BLaER1 (cell line): Measurements from ENCODE around the gene RPP40.

Experiments
- H3K27ac ChIP-seq: shearing (Covaris generic); formaldehyde crosslinking; 2 replicates; pipeline ENCODE4 v1.8.1; 2022
- H3K27me3 ChIP-seq: shearing (Covaris generic); formaldehyde crosslinking; 2 replicates; pipeline ENCODE4 v1.8.1; 2022
- H3K36me3 ChIP-seq: shearing (Covaris generic); formaldehyde crosslinking; 2 replicates; pipeline ENCODE4 v1.8.1; 2022
- H3K4me1 ChIP-seq: shearing (Covaris generic); formaldehyde crosslinking; 2 replicates; pipeline ENCODE4 v1.8.1; 2022
- H3K4me2 ChIP-seq: shearing (Covaris generic); formaldehyde crosslinking; 2 replicates; pipeline ENCODE4 v1.8.1; 2022
- H3K4me3 ChIP-seq: shearing (Covaris generic); formaldehyde crosslinking; 2 replicates; pipeline ENCODE4 v1.8.1; 2022
- H3K9ac ChIP-seq: shearing (Covaris generic); formaldehyde crosslinking; 2 replicates; pipeline ENCODE4 v1.8.1; 2022
- H3K9me3 ChIP-seq: shearing (Covaris generic); formaldehyde crosslinking; 2 replicates; pipeline ENCODE4 v1.8.1; 2022
- H4K20me1 ChIP-seq: shearing (Covaris generic); formaldehyde crosslinking; 2 replicates; pipeline ENCODE4 v1.8.1; 2022
- Cebpa-rat ChIP-seq: shearing (Covaris generic); IDR thresholded peaks from 2 replicates; pipeline ENCODE4 v1.8.1; 2022

RPP40 gene

GRCh38 chr6:5003604-5004372, at the start of gene RPP40:
RPP40 (minus strand) TSS chr6:5004037; CDS start chr6:5004002, 35 bp downstream.
- Histone ChIP-seq H3K4me1 (peaks cover 19% of the 10 kb centered on the region), H3K4me2 (peak within 1 kb of the TSS; percentile 93), H3K36me3 (peaks cover 29% of the 10 kb centered on the region), H3K27me3 (no peaks in the 10 kb centered on the region), H3K4me3 (peak within 1 kb of the TSS; percentile 71), H3K27ac (peak within 1 kb of the TSS; percentile 88), H3K9me3 (no peaks in the 10 kb centered on the region), H4K20me1 (no peaks in the 10 kb centered on the region), H3K9ac (peak within 1 kb of the TSS; percentile 86)
- no peak for TF ChIP-seq Cebpa-rat

- Histone ChIP-seq H3K27me3 (no peaks in the 10 kb centered on the region), H3K4me3 (no peak overlapping the region), H3K4me2 (peak overlapping the region; percentile 63), H3K36me3 (peaks cover 7% of the 10 kb centered on the region; the same call in 1 of the 2 replicates), H4K20me1 (no peaks in the 10 kb centered on the region), H3K27ac (peak overlapping the region; percentile 39; the same call in 1 of the 2 replicates), H3K9me3 (peaks cover 56% of the 10 kb centered on the region), H3K4me1 (peaks cover 58% of the 10 kb centered on the region), H3K9ac (no peak overlapping the region)
- TF ChIP-seq Cebpa-rat, result no peak
These were observed 49.2 kb upstream of the RPP40 start for GRCh38 chr6:5053038-5053437.

- H3K9me3 ChIP-seq, result peaks cover 66% of the 10 kb centered on the region
- H3K27ac ChIP-seq, result no peak overlapping the region
- peaks cover 7% of the 10 kb centered on the region; the same call in 1 of the 2 replicates for H3K36me3 ChIP-seq
- no peak overlapping the region; the same call in 1 of the 2 replicates for H3K4me2 ChIP-seq
- no peak for TF ChIP-seq Cebpa-rat
- H3K9ac ChIP-seq, result no peak overlapping the region
- H3K4me3 ChIP-seq, result no peak overlapping the region; the same call in 1 of the 2 replicates
- no peaks in the 10 kb centered on the region for H4K20me1 ChIP-seq
- no peaks in the 10 kb centered on the region for H3K27me3 ChIP-seq
- H3K4me1 ChIP-seq, result peaks cover 47% of the 10 kb centered on the region
These were observed 47.6 kb upstream of the RPP40 start for GRCh38 chr6:5051394-5051793.

GRCh38 chr6:5050009-5050408, 46.2 kb upstream of the RPP40 start:
- H3K27me3 ChIP-seq, result no peaks in the 10 kb centered on the region
- H3K4me3 ChIP-seq, result no peak overlapping the region
- H3K36me3 ChIP-seq, result peaks cover 7% of the 10 kb centered on the region; the same call in 1 of the 2 replicates
- peak overlapping the region; percentile 8; the same call in 1 of the 2 replicates for H3K9ac ChIP-seq
- peaks cover 47% of the 10 kb centered on the region for H3K4me1 ChIP-seq
- peaks cover 61% of the 10 kb centered on the region for H3K9me3 ChIP-seq
- peak overlapping the region; percentile 49 for H3K4me2 ChIP-seq
- no peaks in the 10 kb centered on the region for H4K20me1 ChIP-seq
- H3K27ac ChIP-seq, result peak overlapping the region; percentile 52
- peak; percentile 75; the same call in 1 of the 2 replicates for TF ChIP-seq Cebpa-rat

- no peak for TF ChIP-seq Cebpa-rat
- no peak overlapping the region for H3K27ac ChIP-seq
- H3K4me1 ChIP-seq, result peaks cover 20% of the 10 kb centered on the region
- H3K36me3 ChIP-seq, result peaks cover 4% of the 10 kb centered on the region; the same call in 1 of the 2 replicates
- H4K20me1 ChIP-seq, result no peaks in the 10 kb centered on the region
- H3K9me3 ChIP-seq, result peaks cover 40% of the 10 kb centered on the region
- H3K4me2 ChIP-seq, result no peak overlapping the region
- no peaks in the 10 kb centered on the region for H3K27me3 ChIP-seq
- H3K9ac ChIP-seq, result no peak overlapping the region
- H3K4me3 ChIP-seq, result no peak overlapping the region
These were observed 42.6 kb upstream of the RPP40 start for GRCh38 chr6:5046430-5046829.

- Histone ChIP-seq H3K9ac (no peak overlapping the region), H3K9me3 (peaks cover 30% of the 10 kb centered on the region)
These were observed 41.6 kb upstream of the RPP40 start for GRCh38 chr6:5045416-5045815.

GRCh38 chr6:5044866-5045265, 41.0 kb upstream of the RPP40 start:
- Histone ChIP-seq H3K27ac (no peak overlapping the region), H3K4me1 (peaks cover 10% of the 10 kb centered on the region), H3K4me2 (no peak overlapping the region), H3K36me3 (no peaks in the 10 kb centered on the region), H3K9me3 (peaks cover 28% of the 10 kb centered on the region), H3K27me3 (no peaks in the 10 kb centered on the region), H4K20me1 (no peaks in the 10 kb centered on the region), H3K9ac (no peak overlapping the region), H3K4me3 (no peak overlapping the region)
- no peak for TF ChIP-seq Cebpa-rat

More at GRCh38 chr6:5045416-5045815, 41.6 kb upstream of the RPP40 start:
- H3K4me1 ChIP-seq, result peaks cover 16% of the 10 kb centered on the region
- H3K36me3 ChIP-seq, result no peaks in the 10 kb centered on the region
- no peaks in the 10 kb centered on the region for H3K27me3 ChIP-seq
- H3K27ac ChIP-seq, result no peak overlapping the region
- H3K4me2 ChIP-seq, result no peak overlapping the region
- no peaks in the 10 kb centered on the region for H4K20me1 ChIP-seq
- no peak for TF ChIP-seq Cebpa-rat
- no peak overlapping the region for H3K4me3 ChIP-seq

- H3K4me1 ChIP-seq, result no peaks in the 10 kb centered on the region
- no peak for TF ChIP-seq Cebpa-rat
These were observed 38.6 kb upstream of the RPP40 start for GRCh38 chr6:5042436-5042835.

GRCh38 chr6:5041955-5042354, 38.1 kb upstream of the RPP40 start:
- peaks cover 7% of the 10 kb centered on the region for H3K9me3 ChIP-seq
- no peak overlapping the region for H3K27ac ChIP-seq
- no peaks in the 10 kb centered on the region for H3K4me1 ChIP-seq
- no peaks in the 10 kb centered on the region for H3K27me3 ChIP-seq
- no peak overlapping the region for H3K9ac ChIP-seq
- no peak overlapping the region for H3K4me3 ChIP-seq
- no peaks in the 10 kb centered on the region for H3K36me3 ChIP-seq
- TF ChIP-seq Cebpa-rat, result no peak
- no peaks in the 10 kb centered on the region for H4K20me1 ChIP-seq
- H3K4me2 ChIP-seq, result no peak overlapping the region

More at GRCh38 chr6:5042436-5042835, 38.6 kb upstream of the RPP40 start:
- no peaks in the 10 kb centered on the region for H4K20me1 ChIP-seq
- H3K27me3 ChIP-seq, result no peaks in the 10 kb centered on the region
- H3K36me3 ChIP-seq, result no peaks in the 10 kb centered on the region
- H3K27ac ChIP-seq, result no peak overlapping the region
- H3K9me3 ChIP-seq, result peaks cover 11% of the 10 kb centered on the region
- H3K4me2 ChIP-seq, result no peak overlapping the region
- no peak overlapping the region for H3K4me3 ChIP-seq
- no peak overlapping the region for H3K9ac ChIP-seq

GRCh38 chr6:5036269-5036668, 32.4 kb upstream of the RPP40 start:
- H4K20me1 ChIP-seq, result no peaks in the 10 kb centered on the region
- H3K27ac ChIP-seq, result no peak overlapping the region
- H3K27me3 ChIP-seq, result no peaks in the 10 kb centered on the region
- H3K36me3 ChIP-seq, result no peaks in the 10 kb centered on the region
- no peak overlapping the region for H3K4me3 ChIP-seq
- TF ChIP-seq Cebpa-rat, result no peak
- peaks cover 5% of the 10 kb centered on the region for H3K9me3 ChIP-seq
- no peak overlapping the region for H3K4me2 ChIP-seq
- no peak overlapping the region for H3K9ac ChIP-seq
- H3K4me1 ChIP-seq, result peaks cover 2% of the 10 kb centered on the region
